Measurements from ENCODE around the gene FYB1.
A peak's percentile ranks its signal among the peaks of the same experiment; 100 is the strongest.

The FYB1 gene

DNA sequence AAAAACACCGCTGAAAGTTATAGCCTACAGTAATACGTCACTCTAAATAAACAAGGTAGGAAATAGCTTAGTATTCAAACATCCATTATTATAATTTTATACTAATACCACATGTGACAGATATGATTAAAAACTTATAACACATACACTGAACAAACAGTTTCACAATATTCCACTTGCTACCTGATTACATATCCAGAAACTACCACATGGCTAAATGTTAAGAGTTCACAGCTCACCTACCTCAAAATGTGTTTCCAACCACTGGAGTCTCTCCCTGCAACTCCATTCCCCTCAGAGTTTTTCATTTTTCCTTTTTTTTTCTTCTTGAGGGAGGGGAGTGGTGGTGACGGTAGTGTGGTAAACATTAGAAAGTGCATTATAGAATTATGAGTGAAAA is 157.3 kb downstream of the FYB1 start:
- no peak for ATAC-seq (ENCODE audit: low read depth)
- Mint-ChIP-seq H3K9me3 (peaks cover 6% of the 10 kb centered on the region), H3K27me3 (no peaks in the 10 kb centered on the region), H3K27ac (peak overlapping the region; percentile 23), H3K36me3 (peaks cover 23% of the 10 kb centered on the region), H3K4me1 (peaks cover 40% of the 10 kb centered on the region), H3K4me3 (no peak overlapping the region)
- DNase-seq (ENCODE audit: low spot score in 2 of 2) = no peak

DNA sequence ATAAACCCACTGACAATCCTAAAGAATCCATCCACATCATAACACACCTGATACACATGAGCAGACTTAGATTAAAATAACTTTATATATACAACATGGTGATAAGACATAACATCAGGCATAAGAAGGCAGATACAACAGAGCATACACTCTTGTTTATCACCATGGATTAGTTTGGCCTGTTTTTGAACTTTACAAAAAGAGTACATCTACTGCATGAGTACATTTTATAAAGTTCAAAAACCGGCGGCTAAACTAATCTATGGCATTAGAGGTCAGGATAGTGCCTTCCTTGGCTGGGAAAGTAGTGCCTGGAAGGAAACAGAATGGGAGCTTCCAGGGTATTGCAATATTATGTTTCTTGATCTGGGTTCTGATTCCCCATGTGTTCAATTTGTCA is 160.3 kb downstream of the FYB1 start:
- H3K27ac Mint-ChIP-seq = peak overlapping the region; percentile 25

DNA sequence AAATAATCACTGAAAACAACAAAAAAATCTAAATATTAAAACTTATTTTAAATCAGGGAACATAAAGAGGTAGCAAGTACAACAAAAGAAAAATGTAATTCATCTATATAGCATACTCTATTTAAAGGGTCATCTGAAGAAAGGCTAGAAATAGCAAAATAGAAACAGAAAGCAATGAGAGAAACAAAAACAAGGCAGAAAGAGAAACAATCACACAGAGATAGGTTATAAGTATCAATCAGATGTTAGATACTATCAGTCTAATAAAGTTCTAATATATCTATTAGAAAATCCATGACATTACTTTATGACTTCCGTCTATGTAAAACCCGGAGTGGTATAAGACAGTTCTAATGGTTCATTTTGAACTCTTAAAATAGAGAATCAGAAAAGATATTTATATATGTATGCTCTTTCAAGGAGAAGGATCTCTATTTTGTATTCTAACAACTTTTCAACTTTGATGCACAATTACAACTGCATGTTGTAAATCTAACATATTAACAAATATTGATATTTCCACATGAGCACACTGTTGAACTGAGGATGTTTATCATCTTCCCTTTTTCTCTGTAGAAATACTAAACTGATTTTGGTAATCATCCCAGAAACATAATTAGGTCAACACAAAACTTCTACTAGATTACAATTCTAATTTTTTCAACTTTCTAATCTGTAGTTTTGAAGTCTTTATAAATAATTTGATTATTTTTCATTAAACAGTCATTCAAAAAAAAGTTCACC is 161.0 kb downstream of the FYB1 start:
- H3K36me3 Mint-ChIP-seq = peaks cover 7% of the 10 kb centered on the region
- peaks cover 38% of the 10 kb centered on the region for H3K4me1 Mint-ChIP-seq
- peak overlapping the region; percentile 7 for H3K4me3 Mint-ChIP-seq
- no peaks in the 10 kb centered on the region for H3K9me3 Mint-ChIP-seq
- peak; percentile 53 for ATAC-seq (ENCODE audit: low read depth)
- no peaks in the 10 kb centered on the region for H3K27me3 Mint-ChIP-seq
- no peak for DNase-seq (ENCODE audit: low spot score in 2 of 2)
- peak overlapping the region; percentile 25 for H3K27ac Mint-ChIP-seq

More for the DNA sequence above, 160.3 kb downstream of the FYB1 start:
- DNase-seq (ENCODE audit: low spot score in 2 of 2) = no peak
- Mint-ChIP-seq H3K36me3 (peaks cover 9% of the 10 kb centered on the region), H3K4me1 (peaks cover 40% of the 10 kb centered on the region), H3K4me3 (no peak overlapping the region), H3K27me3 (no peaks in the 10 kb centered on the region), H3K9me3 (no peaks in the 10 kb centered on the region)
- ATAC-seq (ENCODE audit: low read depth) = peak; percentile 24

DNA sequence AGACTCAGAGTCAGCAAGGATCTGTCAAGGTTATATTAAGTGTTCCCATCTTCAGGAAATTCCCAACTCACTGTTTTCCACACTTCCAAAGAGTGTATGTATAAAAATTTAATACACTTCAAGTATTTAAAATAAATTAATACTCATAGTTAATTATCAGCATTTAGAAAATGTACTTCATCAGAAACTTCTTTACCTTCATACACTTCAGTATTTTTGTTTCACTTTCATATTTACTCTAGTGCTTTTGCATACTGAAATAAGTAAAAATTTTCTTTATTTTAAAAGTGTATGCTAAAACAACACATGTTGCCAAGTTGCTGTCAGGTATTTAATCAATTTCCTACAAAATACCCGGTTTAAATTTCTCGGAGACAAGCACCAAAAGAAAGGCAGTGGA is 161.6 kb downstream of the FYB1 start:
- peaks cover 34% of the 10 kb centered on the region for H3K4me1 Mint-ChIP-seq
- H3K36me3 Mint-ChIP-seq = peaks cover 6% of the 10 kb centered on the region
- no peaks in the 10 kb centered on the region for H3K27me3 Mint-ChIP-seq
- DNase-seq (ENCODE audit: low spot score in 2 of 2) (no peak), ATAC-seq (ENCODE audit: low read depth) (peak; percentile 56)
- H3K9me3 Mint-ChIP-seq = no peaks in the 10 kb centered on the region
- peak overlapping the region; percentile 15 for H3K27ac Mint-ChIP-seq
- peak overlapping the region; percentile 7 for H3K4me3 Mint-ChIP-seq

DNA sequence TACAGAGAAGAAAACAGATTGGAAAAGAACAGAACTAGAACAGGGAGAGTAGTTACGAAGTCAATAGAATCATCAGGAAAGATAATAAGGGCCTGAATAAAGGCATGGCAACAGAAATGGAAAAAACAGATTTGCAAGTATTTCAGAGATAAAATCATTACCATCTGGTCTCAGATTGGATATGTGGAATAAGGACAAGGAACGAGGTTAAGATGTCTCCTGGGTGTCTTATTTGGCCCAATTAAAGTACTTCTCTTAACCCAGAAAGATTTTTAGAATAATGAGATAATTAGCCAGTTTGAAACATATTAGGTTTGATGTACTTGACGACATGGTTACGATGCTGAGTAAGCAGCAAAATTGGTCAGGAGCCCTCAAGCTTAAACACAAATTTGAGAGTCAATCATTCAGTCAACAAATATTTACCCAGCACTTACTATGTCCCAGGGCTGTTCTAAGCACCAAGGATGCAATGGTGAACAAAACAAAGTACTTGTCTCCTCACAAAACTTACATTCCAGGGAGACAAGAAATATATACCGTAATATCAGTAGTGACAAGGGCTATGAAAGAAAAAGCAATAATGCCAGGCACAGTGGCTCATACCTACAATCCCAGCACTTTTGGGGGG is 163.5 kb downstream of the FYB1 start:
- Mint-ChIP-seq H3K9me3 (no peaks in the 10 kb centered on the region), H3K4me1 (peaks cover 35% of the 10 kb centered on the region), H3K27me3 (no peaks in the 10 kb centered on the region), H3K27ac (no peak overlapping the region), H3K4me3 (no peak overlapping the region), H3K36me3 (peaks cover 6% of the 10 kb centered on the region)
- no peak for ATAC-seq (ENCODE audit: low read depth)
- DNase-seq (ENCODE audit: low spot score in 2 of 2) = no peak
